VCaP (cell line): ENCODE data around the gene TMEM205.
"Not testable (repeated sequence)": the region's sequence is repeated elsewhere in the genome, so short reads cannot be mapped to it uniquely, and the experiment has no call there.

Experiments
- H3K27ac ChIP-seq: fragments of 450-650 bp; 2 replicates; pipeline ENCODE4 v1.5.1; 2017
- TF ChIP-seq, protein P1 (sequence below): fragments of 450-650 bp; conservative IDR thresholded peaks from 2 replicates; pipeline ENCODE4 v1.5.1; 2017; ENCODE audit warnings: mild to moderate bottlenecking, moderate library complexity

The TMEM205 gene

GRCh38 chr19:11342429-11342828 is 3.6 kb downstream of the TMEM205 start:
- TF ChIP-seq, protein P1, sequence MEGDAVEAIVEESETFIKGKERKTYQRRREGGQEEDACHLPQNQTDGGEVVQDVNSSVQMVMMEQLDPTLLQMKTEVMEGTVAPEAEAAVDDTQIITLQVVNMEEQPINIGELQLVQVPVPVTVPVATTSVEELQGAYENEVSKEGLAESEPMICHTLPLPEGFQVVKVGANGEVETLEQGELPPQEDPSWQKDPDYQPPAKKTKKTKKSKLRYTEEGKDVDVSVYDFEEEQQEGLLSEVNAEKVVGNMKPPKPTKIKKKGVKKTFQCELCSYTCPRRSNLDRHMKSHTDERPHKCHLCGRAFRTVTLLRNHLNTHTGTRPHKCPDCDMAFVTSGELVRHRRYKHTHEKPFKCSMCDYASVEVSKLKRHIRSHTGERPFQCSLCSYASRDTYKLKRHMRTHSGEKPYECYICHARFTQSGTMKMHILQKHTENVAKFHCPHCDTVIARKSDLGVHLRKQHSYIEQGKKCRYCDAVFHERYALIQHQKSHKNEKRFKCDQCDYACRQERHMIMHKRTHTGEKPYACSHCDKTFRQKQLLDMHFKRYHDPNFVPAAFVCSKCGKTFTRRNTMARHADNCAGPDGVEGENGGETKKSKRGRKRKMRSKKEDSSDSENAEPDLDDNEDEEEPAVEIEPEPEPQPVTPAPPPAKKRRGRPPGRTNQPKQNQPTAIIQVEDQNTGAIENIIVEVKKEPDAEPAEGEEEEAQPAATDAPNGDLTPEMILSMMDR, result no peak
- H3K27ac ChIP-seq, result peak overlapping the region; percentile 92

GRCh38 chr19:11340099-11340467 is 6.0 kb downstream of the TMEM205 start:
- peak overlapping the region; percentile 86; the same call in 1 of the 2 replicates for H3K27ac ChIP-seq

- H3K27ac ChIP-seq, result peak within 1 kb of the TSS; percentile 86
- TF ChIP-seq, protein P1, result no peak
Measured at GRCh38 chr19:11339254-11340098, 6.6 kb downstream of the TMEM205 start, which contains the start of gene RAB3D. TSS of gene RAB3D (minus strand) at chr19:11339657. CDS start at chr19:11337399, 2,258 bp downstream.

GRCh38 chr19:11338569-11339253 is 7.4 kb downstream of the TMEM205 start:
- peak overlapping the region; percentile 86 for H3K27ac ChIP-seq
- TF ChIP-seq, protein P1, result no peak

GRCh38 chr19:11338121-11338520 is 7.9 kb downstream of the TMEM205 start:
- peak overlapping the region; percentile 86; the same call in 1 of the 2 replicates for H3K27ac ChIP-seq
- TF ChIP-seq, protein P1, result no peak

- TF ChIP-seq, protein P1, result no peak
- H3K27ac ChIP-seq, result no peak overlapping the region
Measured at GRCh38 chr19:11337080-11337479, 9.0 kb downstream of the TMEM205 start.

GRCh38 chr19:11335449-11336146 is 10.5 kb downstream of the TMEM205 start:
- TF ChIP-seq, protein P1, result no peak
- H3K27ac ChIP-seq, result no peak overlapping the region

GRCh38 chr19:11333838-11334237 is 12.2 kb downstream of the TMEM205 start:
- not testable (repeated sequence) for H3K27ac ChIP-seq
